PFSK-1 (cell line): Measurements from ENCODE around the gene TNS1.

ENCODE experiments used
- FOXP2 ChIP-seq: optimal IDR thresholded peaks from 2 replicates; pipeline ENCODE3; 2011; ENCODE audit warnings: borderline replicate concordance, control low read depth, inconsistent platforms; ENCODE audit not compliant: insufficient read depth; ENCODE audit errors: extremely low read length, extremely low read depth
- POLR2AphosphoS5 ChIP-seq: IDR thresholded peaks from 2 replicates; pipeline ENCODE4 v1.6.1; 2012; ENCODE audit warnings: low read depth, mild to moderate bottlenecking, control low read depth, low read length, moderate library complexity
- SIN3A ChIP-seq: IDR thresholded peaks from 2 replicates; pipeline ENCODE4 v1.6.1; 2012; ENCODE audit warnings: mild to moderate bottlenecking, low read length, moderate library complexity, borderline replicate concordance; ENCODE audit not compliant: insufficient read depth
- TAF1 ChIP-seq: IDR thresholded peaks from 2 replicates; pipeline ENCODE4 v1.6.1; 2012; ENCODE audit warnings: low read length, control low read depth, borderline replicate concordance; ENCODE audit not compliant: insufficient read depth
- TF ChIP-seq, protein P1 (sequence below), 2 experiments: IDR thresholded peaks; 2 replicates each; pipeline versions ENCODE4 v1.6.1 to v1.8.0; 2011 to 2012; ENCODE audit warnings: low read depth in 2 of 2, low read length in 2 of 2, control low read depth in 1 of 2, inconsistent platforms in 1 of 2, mild to moderate bottlenecking in 1 of 2, moderate library complexity in 1 of 2; ENCODE audit not compliant: insufficient read depth in 1 of 2

Gene TNS1

GRCh38 chr2:217823626-217824025, 179.2 kb downstream of the TNS1 start:
- TF ChIP-seq SIN3A (no peak), POLR2AphosphoS5 (no peak), TAF1 (no peak), FOXP2 (no peak)
- TF ChIP-seq, protein P1, sequence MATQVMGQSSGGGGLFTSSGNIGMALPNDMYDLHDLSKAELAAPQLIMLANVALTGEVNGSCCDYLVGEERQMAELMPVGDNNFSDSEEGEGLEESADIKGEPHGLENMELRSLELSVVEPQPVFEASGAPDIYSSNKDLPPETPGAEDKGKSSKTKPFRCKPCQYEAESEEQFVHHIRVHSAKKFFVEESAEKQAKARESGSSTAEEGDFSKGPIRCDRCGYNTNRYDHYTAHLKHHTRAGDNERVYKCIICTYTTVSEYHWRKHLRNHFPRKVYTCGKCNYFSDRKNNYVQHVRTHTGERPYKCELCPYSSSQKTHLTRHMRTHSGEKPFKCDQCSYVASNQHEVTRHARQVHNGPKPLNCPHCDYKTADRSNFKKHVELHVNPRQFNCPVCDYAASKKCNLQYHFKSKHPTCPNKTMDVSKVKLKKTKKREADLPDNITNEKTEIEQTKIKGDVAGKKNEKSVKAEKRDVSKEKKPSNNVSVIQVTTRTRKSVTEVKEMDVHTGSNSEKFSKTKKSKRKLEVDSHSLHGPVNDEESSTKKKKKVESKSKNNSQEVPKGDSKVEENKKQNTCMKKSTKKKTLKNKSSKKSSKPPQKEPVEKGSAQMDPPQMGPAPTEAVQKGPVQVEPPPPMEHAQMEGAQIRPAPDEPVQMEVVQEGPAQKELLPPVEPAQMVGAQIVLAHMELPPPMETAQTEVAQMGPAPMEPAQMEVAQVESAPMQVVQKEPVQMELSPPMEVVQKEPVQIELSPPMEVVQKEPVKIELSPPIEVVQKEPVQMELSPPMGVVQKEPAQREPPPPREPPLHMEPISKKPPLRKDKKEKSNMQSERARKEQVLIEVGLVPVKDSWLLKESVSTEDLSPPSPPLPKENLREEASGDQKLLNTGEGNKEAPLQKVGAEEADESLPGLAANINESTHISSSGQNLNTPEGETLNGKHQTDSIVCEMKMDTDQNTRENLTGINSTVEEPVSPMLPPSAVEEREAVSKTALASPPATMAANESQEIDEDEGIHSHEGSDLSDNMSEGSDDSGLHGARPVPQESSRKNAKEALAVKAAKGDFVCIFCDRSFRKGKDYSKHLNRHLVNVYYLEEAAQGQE (IDR thresholded peaks at IDR 0.05; ENCODE audit: insufficient read depth in 1 of 2, low read depth in 2 of 2, low read length in 2 of 2) = no peak

- TF ChIP-seq, protein P1 (IDR thresholded peaks at IDR 0.05; ENCODE audit: insufficient read depth in 1 of 2, low read depth in 2 of 2, low read length in 2 of 2) = no peak
- TF ChIP-seq TAF1 = no peak
- TF ChIP-seq FOXP2 = no peak
- TF ChIP-seq SIN3A = no peak
- TF ChIP-seq POLR2AphosphoS5 = no peak
Measured at GRCh38 chr2:217822296-217823252, 180.2 kb downstream of the TNS1 start.

- TF ChIP-seq POLR2AphosphoS5 = no peak
Measured at GRCh38 chr2:217821536-217822147, 181.2 kb downstream of the TNS1 start.

DNA sequence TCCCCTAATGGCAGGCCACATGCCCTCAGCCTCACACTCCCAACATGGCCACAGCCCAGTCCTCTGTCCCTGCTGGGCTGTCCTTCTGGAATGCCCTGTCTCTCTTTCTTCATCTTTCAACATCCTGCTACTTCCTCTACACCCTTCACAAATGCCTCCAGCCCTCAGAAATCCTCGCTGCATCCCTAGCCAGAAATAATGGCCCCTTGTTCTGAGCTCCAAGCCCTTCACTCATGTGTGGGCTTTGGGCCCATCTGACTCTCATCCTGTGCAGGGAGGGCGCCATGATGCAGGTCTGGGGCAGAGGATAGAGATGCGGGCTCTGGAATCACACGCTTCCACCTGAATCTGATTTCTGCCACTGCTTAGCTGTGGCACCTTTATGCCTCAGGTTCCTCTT, 181.9 kb downstream of the TNS1 start:
- no peak for TF ChIP-seq TAF1
- TF ChIP-seq, protein P1 (IDR thresholded peaks at IDR 0.05; ENCODE audit: insufficient read depth in 1 of 2, low read depth in 2 of 2, low read length in 2 of 2) = no peak
- no peak for TF ChIP-seq FOXP2
- no peak for TF ChIP-seq SIN3A
- TF ChIP-seq POLR2AphosphoS5 = no peak

DNA sequence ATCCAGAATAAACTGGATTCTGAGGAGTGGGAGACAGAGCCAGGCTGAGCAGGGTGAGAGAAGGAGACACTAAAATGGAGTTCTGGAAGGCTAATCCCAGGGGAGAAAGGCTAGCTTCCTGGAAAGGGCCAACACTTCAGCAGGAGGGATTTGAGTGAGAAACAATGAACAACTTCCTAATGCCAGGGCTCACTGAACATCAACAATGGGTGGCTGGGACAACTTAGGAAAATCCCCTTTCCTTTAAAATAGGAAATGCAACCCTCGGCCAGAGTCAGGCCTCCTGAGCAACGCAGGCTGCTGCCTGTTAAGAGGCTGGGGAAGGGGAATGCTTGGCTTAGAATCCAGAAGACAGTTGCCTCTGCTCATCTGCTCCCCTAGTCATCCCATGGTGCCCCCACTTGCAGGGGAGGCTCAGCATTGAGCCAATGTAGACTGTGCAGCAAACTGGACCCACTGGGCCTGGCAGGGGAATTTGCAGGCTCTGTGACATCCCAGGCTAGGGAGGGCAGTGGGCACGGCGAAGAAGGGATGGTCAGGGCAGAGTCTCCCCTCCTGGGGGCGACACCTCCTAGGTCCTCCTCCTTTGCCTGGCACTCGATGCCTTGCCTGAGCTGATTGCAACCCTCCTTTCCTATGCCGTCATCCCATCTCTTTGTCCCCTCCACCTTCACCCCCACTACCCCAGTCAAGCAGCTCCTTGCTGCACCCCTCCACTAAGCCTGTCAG, 182.5 kb downstream of the TNS1 start:
- TF ChIP-seq, protein P1 (IDR thresholded peaks at IDR 0.05; ENCODE audit: insufficient read depth in 1 of 2, low read depth in 2 of 2, low read length in 2 of 2) = no peak
- TF ChIP-seq SIN3A (no peak), POLR2AphosphoS5 (no peak), TAF1 (no peak), FOXP2 (no peak)
